ENCODE data around the gene JAK2.
"Not testable (repeated sequence)": the region's sequence is repeated elsewhere in the genome, so short reads cannot be mapped to it uniquely, and the experiment has no call there.

JAK2 gene

DNA sequence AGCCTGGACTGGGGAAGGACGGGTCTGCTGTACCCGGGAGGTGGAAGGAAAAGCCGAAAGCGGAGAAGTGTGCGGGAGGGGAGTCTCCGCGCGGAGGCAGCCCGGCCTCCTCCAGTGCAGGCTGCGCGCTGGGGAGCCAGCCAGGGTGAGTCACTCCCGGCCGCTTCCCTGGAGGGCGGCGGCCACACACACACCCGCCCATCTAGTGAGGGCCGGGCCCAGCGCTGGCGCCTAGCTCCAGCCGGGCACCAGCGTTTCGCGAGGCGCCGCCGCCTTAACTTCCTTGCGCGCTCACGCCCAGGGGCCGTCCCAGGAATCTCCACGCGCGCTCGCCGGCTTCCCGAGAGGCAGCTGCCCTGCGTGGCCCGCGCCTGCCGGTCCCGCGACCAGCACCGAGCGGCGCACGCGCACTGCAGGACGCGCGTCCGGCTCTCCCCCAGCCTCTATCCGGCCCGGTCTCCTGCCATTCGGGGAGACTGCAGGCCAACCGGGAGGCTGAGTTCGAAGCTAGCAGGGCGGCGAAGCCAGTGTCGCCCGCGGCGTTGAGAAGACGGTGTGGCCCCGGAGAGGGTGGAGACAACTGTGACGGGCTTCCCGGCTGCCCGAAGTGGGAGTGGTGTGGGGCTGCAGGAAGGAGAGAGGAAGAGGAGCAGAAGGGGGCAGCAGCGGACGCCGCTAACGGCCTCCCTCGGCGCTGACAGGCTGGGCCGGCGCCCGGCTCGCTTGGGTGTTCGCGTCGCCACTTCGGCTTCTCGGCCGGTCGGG lies at the start of gene JAK2:
Gene JAK2 (plus strand): TSS at position 652 of the 765 bp plus-strand sequence. CDS start 36,716 bp downstream, outside the sequence.
- peak; percentile 63 for DNase-seq (ENCODE audit: low spot score)
- peak within 1 kb of the TSS; percentile 98 for H3K27ac ChIP-seq
- TF ChIP-seq, protein P1, sequence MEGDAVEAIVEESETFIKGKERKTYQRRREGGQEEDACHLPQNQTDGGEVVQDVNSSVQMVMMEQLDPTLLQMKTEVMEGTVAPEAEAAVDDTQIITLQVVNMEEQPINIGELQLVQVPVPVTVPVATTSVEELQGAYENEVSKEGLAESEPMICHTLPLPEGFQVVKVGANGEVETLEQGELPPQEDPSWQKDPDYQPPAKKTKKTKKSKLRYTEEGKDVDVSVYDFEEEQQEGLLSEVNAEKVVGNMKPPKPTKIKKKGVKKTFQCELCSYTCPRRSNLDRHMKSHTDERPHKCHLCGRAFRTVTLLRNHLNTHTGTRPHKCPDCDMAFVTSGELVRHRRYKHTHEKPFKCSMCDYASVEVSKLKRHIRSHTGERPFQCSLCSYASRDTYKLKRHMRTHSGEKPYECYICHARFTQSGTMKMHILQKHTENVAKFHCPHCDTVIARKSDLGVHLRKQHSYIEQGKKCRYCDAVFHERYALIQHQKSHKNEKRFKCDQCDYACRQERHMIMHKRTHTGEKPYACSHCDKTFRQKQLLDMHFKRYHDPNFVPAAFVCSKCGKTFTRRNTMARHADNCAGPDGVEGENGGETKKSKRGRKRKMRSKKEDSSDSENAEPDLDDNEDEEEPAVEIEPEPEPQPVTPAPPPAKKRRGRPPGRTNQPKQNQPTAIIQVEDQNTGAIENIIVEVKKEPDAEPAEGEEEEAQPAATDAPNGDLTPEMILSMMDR (conservative IDR thresholded peaks at IDR 0.05; ENCODE audit: low read depth): peak; percentile 47
- POLR2A ChIA-PET (ENCODE audit: low non-redundant PET): no interaction called here
- CTCF ChIA-PET: interaction anchor here (1.1 kb wide), 1 partner anchor 235 kb away, joined by 4 read pairs; no protein-coding TSS in a partner anchor

DNA sequence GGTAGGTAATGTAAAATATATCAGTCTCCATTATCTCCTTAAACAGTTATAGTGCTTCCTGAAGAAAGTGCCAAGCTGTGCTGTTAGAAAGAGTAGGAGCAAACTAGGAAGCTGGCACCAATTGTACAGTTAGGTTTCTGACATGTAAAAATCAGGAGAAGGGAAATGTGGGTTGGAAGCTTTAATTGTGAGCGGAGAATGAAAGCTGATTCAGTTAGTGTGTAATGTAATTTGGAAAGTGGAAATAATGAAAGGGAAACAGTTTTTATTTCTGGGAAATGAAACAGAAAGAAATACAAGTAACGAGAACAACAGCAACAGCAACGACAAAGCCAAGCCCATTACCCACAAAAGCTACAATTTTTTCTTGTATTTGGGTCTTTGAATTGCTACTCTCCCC lies 48.8 kb upstream of the JAK2 start:
- ChIA-PET POLR2A (ENCODE audit: low non-redundant PET) (no interaction called here), CTCF (no interaction called here)
- no peak for DNase-seq (ENCODE audit: low spot score)
- TF ChIP-seq, protein P1 (conservative IDR thresholded peaks at IDR 0.05; ENCODE audit: low read depth): no peak
- H3K27ac ChIP-seq: no peak overlapping the region

DNA sequence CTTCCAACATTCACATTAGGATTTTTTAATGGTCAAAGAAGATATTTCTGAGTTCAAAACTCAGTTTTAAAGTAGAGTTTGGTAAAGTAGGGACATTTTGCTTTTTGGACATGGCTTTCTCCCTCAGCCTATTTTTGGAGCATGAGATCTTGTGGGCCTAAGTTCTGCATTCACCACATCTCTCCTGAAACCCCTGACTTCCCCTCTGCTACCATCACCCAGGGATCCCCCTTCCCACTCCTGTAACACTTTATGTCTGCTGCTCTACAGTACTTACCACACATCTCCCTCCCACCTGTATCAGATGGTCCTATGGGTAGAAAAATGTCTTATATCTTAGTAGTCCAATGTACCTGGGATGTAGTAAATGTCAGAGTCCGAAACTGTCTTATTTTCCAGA lies 48.2 kb upstream of the JAK2 start:
- CTCF ChIA-PET: no interaction called here
- TF ChIP-seq, protein P1 (conservative IDR thresholded peaks at IDR 0.05; ENCODE audit: low read depth): no peak
- POLR2A ChIA-PET (ENCODE audit: low non-redundant PET): no interaction called here
- H3K27ac ChIP-seq: no peak overlapping the region
- no peak for DNase-seq (ENCODE audit: low spot score)

DNA sequence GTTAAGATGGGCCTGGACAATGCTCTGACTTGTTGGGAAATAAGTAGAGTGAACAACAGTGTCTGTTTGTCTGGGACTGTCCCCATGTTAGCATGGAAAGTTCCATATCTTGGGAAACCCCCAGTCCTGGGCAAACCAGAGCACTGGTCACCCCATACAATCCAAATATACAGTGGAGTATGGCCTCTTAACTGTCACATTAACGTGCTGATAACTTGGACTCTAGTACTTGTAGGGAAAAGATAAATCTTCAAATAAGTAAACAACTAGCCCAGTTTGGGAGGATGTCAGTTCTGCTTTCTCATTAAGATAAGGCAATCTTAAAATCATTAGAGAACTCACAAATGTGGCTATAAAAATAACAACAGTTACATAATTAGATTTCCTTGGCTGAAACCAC lies 47.6 kb upstream of the JAK2 start:
- DNase-seq (ENCODE audit: low spot score): no peak
- ChIA-PET CTCF (no interaction called here), POLR2A (ENCODE audit: low non-redundant PET) (no interaction called here)
- no peak overlapping the region for H3K27ac ChIP-seq
- TF ChIP-seq, protein P1 (conservative IDR thresholded peaks at IDR 0.05; ENCODE audit: low read depth): no peak

DNA sequence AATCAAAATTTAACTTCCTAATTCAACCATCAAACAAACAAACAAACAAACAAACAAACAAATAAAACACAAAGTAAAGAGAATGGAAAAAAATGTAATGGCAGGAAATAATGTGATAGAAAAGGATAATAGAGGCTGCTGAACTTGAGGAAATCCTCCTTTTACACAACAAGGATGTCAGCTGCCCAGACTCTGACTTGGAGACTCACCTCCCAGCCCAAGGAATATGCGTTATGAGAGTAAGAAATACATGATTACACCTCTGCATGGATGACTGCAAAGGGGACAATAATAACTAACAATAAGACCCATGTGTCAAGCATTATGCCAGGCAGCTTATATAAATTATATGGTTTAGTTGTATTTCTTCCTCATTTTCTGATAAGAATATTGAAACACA lies 46.6 kb upstream of the JAK2 start:
- no peak for DNase-seq (ENCODE audit: low spot score)
- POLR2A ChIA-PET (ENCODE audit: low non-redundant PET): no interaction called here
- CTCF ChIA-PET: no interaction called here
- H3K27ac ChIP-seq: no peak overlapping the region
- TF ChIP-seq, protein P1 (conservative IDR thresholded peaks at IDR 0.05; ENCODE audit: low read depth): no peak

DNA sequence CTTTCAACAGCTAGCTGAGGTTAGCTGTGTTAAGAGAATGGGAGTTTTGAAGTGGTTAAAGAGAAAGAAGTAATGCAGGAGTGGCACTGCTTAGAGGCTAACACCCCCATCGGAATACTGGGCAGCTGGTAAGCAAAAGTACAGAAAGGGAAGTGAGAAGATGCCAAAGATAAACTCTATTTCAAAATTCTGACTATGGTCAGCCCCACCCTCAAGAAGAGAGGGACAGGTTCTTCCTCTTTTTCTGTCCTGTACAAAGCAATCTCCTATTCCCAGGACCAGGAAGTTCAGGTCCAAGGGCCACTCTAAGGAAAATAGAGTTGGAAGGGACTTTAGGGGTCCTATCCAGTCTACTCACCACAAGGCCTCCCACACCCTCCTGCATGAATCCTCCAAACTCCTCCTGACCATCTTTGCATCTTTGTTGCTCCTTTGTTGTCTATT lies 45.9 kb upstream of the JAK2 start:
- no peak for DNase-seq (ENCODE audit: low spot score)
- POLR2A ChIA-PET (ENCODE audit: low non-redundant PET): no interaction called here
- no peak overlapping the region for H3K27ac ChIP-seq
- TF ChIP-seq, protein P1 (conservative IDR thresholded peaks at IDR 0.05; ENCODE audit: low read depth): no peak
- CTCF ChIA-PET: no interaction called here

DNA sequence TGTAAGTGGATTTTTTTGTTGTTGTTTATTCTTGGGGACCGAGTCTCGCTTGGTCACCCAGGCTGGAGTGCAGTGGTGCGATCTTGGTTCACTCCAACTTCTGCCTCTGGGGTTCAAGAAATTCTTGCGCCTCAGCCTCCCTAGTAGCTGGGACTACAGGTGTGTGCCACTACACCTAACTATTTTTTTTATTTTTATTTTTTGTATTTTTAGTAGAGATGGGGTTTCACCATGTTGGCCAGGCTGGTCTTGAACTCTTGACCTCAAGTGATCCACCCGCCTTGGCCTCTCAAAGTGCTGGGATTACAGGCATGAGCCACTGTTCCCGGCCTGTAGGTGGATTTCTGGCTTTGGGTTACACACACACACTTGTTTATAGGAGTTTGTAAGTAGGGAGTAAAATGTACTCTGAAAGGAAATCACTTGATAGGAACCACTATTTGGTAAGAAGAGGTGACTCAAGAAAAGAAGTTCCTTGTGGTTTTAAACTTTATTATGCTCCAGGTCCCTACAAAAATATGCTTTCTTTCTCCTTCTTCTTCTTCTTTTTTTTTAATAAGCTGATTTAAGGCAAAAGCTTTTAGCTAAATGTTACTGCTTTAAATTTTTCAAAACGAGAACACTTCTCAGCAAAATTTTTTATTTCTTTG lies 42.9 kb upstream of the JAK2 start:
- POLR2A ChIA-PET (ENCODE audit: low non-redundant PET); DNase-seq (ENCODE audit: low spot score); H3K27ac ChIP-seq: not testable (repeated sequence)

More for the DNA sequence above, 42.9 kb upstream of the JAK2 start:
- CTCF ChIA-PET: interaction anchor here (0.6 kb wide), 2 partner anchors 57 to 838 kb away, joined by 3 read pairs; no protein-coding TSS in a partner anchor

Data from RWPE1 (cell line).